Natural killer cell (primary cell): ENCODE results near the gene GLIPR2. TPM values are rescaled to one million over a fixed set of nuclear protein-coding genes. Genes with fewer than 3 reads are reported as not detected.
A peak's percentile ranks its signal among the peaks of the same experiment; 100 is the strongest.

Source experiments
- ATAC-seq, 3 donors: fragments of 150-1000 bp in 2 of 3; fragments of 200-7000 bp in 1 of 3; cut with Tn5 transposase; 1 replicate in 1 of 3; 2 replicates in 2 of 3; pipeline ENCODE4 v1.10.0; 2021; ENCODE audit warnings: mild to moderate bottlenecking in 2 of 3, moderate library complexity in 2 of 3
- DNase-seq, 2 donors: peaks; one replicate each; pipeline versions ENCODE4 v3.0.0 to v3.0.0-alpha.2; 2013 to 2021; ENCODE audit warnings: mixed read lengths in 1 of 2
- H3K27ac ChIP-seq: one replicate; pipeline ENCODE4 v1.5.1; 2013; ENCODE audit warnings: mild to moderate bottlenecking, low read length
- H3K27me3 ChIP-seq: one replicate; pipeline ENCODE4 v1.6.1; 2013; ENCODE audit warnings: low read length; ENCODE audit not compliant: control insufficient read depth, insufficient read depth
- H3K36me3 ChIP-seq: one replicate; pipeline ENCODE4 v1.6.1; 2013; ENCODE audit warnings: low read length; ENCODE audit not compliant: control insufficient read depth, insufficient read depth
- H3K4me1 ChIP-seq: one replicate; pipeline ENCODE4 v1.6.1; 2013; ENCODE audit warnings: low read length; ENCODE audit not compliant: control insufficient read depth, insufficient read depth
- H3K4me3 ChIP-seq: one replicate; pipeline ENCODE4 v1.5.1; 2013; ENCODE audit warnings: low read length
- H3K9me3 ChIP-seq: one replicate; pipeline ENCODE4 v1.6.1; 2013; ENCODE audit warnings: low read length; ENCODE audit not compliant: control insufficient read depth, insufficient read depth
- H3K27ac Mint-ChIP-seq, 2 donors: one replicate each; pipeline ENCODE4 v1.8.0; 2022; ENCODE audit warnings: mild to moderate bottlenecking in 2 of 2, mixed read lengths in 2 of 2, moderate library complexity in 1 of 2
- H3K27me3 Mint-ChIP-seq, 2 donors: one replicate each; pipeline ENCODE4 v1.8.0; 2022; ENCODE audit warnings: low read depth in 2 of 2, mixed read lengths in 2 of 2
- H3K36me3 Mint-ChIP-seq: one replicate; pipeline ENCODE4 v1.8.0; 2022; ENCODE audit warnings: mixed read lengths
- H3K4me1 Mint-ChIP-seq, 2 donors: one replicate each; pipeline ENCODE4 v1.8.0; 2022; ENCODE audit warnings: mixed read lengths in 2 of 2
- H3K4me3 Mint-ChIP-seq: one replicate; pipeline ENCODE4 v1.8.0; 2022; ENCODE audit warnings: mild to moderate bottlenecking, moderate library complexity, mixed read lengths
- H3K9me3 Mint-ChIP-seq, 2 donors: one replicate each; pipeline ENCODE4 v1.8.0; 2022; ENCODE audit warnings: mixed read lengths in 2 of 2
- CTCF ChIP-seq: fragments of 200-600 bp; IDR thresholded peaks from one replicate; pipeline ENCODE4 v1.8.0; 2022; ENCODE audit warnings: antibody characterized with exemption
- WGBS: methylation state at CpG from one replicate; pipeline ENCODE4 v1.1.7; 2013; ENCODE audit warnings: missing lambda C conversion rate; ENCODE audit not compliant: insufficient coverage; 5-methylcytosine and 5-hydroxymethylcytosine counted together
- intact Hi-C: fragments of 100-400 bp; cut with micrococcal nuclease; formaldehyde crosslinking; loops from one replicate; pipeline ENCODE4 v1.14.2; 2022
- total RNA-seq, 4 donors: library from RNA; stranded (reverse); fragments of 120-200 nt in 1 of 4; gene quantifications; one replicate each; pipeline versions ENCODE4 v1.2.3 to v1.2.4, GENCODE V29; 2013 to 2022

Gene GLIPR2
- total RNA-seq, 3 donors from 2014 or later (not counting 1 experiment from before 2014, with no cell fraction given), result 124 to 135 (median 125) TPM

- peaks cover 6% of the 10 kb centered on the region for H3K9me3 ChIP-seq
- H3K4me3 Mint-ChIP-seq, result peak overlapping the region; percentile 96
- ATAC-seq (peak; percentile 46 to 76 (median 64)), DNase-seq (peak; percentile 36 to 57)
- no peak for TF ChIP-seq CTCF
- intact Hi-C loops, result loop anchor here (2.0 to 10.0 kb wide), 2 partner anchors 46 to 330 kb away; partner anchors contain the start of genes CLTA, HINT2 and SPAG8
- H3K36me3 Mint-ChIP-seq, result no peaks in the 10 kb centered on the region
- H3K4me3 ChIP-seq, result peak overlapping the region; percentile 51
- WGBS, result 11% methylated on average over 12 of the region's 12 CpGs
- peaks cover 99% of the 10 kb centered on the region for H3K4me1 ChIP-seq
- H3K27me3 ChIP-seq, result no peaks in the 10 kb centered on the region
- H3K27me3 Mint-ChIP-seq, result no peaks in the 10 kb centered on the region
- H3K27ac Mint-ChIP-seq, result peak overlapping the region; percentile 93 to 100
- H3K4me1 Mint-ChIP-seq, result peaks cover 81 to 93% of the 10 kb centered on the region in 2 donors
- H3K27ac ChIP-seq, result peak overlapping the region; percentile 86
- H3K9me3 Mint-ChIP-seq, result peaks cover 4 to 9% of the 10 kb centered on the region in 2 donors
- peaks cover 5% of the 10 kb centered on the region for H3K36me3 ChIP-seq
Observed at GRCh38 chr9:36144309-36145232, 8.0 kb downstream of the GLIPR2 start.

- no peak for DNase-seq
- Mint-ChIP-seq H3K36me3 (no peaks in the 10 kb centered on the region), H3K27ac (peak overlapping the region; percentile 93 to 100), H3K9me3 (peaks cover 4 to 9% of the 10 kb centered on the region in 2 donors), H3K4me1 (peaks cover 77 to 89% of the 10 kb centered on the region in 2 donors), H3K4me3 (peak overlapping the region; percentile 96), H3K27me3 (no peaks in the 10 kb centered on the region)
- Histone ChIP-seq H3K4me1 (peaks cover 99% of the 10 kb centered on the region), H3K27me3 (no peaks in the 10 kb centered on the region), H3K4me3 (no peak overlapping the region), H3K27ac (no peak overlapping the region), H3K36me3 (peaks cover 9% of the 10 kb centered on the region), H3K9me3 (peaks cover 6% of the 10 kb centered on the region)
- WGBS, result 98% methylated on average over 4 of the region's 4 CpGs
- no peak for ATAC-seq
- no peak for TF ChIP-seq CTCF
- intact Hi-C loops, result loop anchor here (2.0 to 10.0 kb wide), 2 partner anchors 45 to 331 kb away; partner anchors contain the start of genes CLTA, HINT2 and SPAG8
Observed at GRCh38 chr9:36145970-36146369, 9.4 kb downstream of the GLIPR2 start.

- DNase-seq, result no peak
- no peaks in the 10 kb centered on the region for H3K27me3 ChIP-seq
- Mint-ChIP-seq H3K27ac (peak overlapping the region; percentile 93 to 100), H3K36me3 (no peaks in the 10 kb centered on the region), H3K4me1 (peaks cover 77 to 89% of the 10 kb centered on the region in 2 donors), H3K27me3 (no peaks in the 10 kb centered on the region), H3K9me3 (peaks cover 4 to 9% of the 10 kb centered on the region in 2 donors), H3K4me3 (peak overlapping the region; percentile 64)
- no peak for TF ChIP-seq CTCF
- 96% methylated on average over 10 of the region's 10 CpGs for WGBS
- intact Hi-C loops, result loop anchor here (10.0 kb wide), 1 partner anchor 332 kb away; the partner anchor contains the start of genes HINT2 and SPAG8
- peaks cover 99% of the 10 kb centered on the region for H3K4me1 ChIP-seq
- H3K27ac ChIP-seq, result no peak overlapping the region
- H3K4me3 ChIP-seq, result no peak overlapping the region
- H3K36me3 ChIP-seq, result peaks cover 9% of the 10 kb centered on the region
- peaks cover 6% of the 10 kb centered on the region for H3K9me3 ChIP-seq
- no peak for ATAC-seq
Observed at GRCh38 chr9:36146651-36147050, 10.1 kb downstream of the GLIPR2 start.
